Activated CD4-positive, alpha-beta T cell treated with anti-CD3 and anti-CD28 coated beads, Interleukin-2, amount 10 ng/mL, durations not matched to agents 7 days and 5 days (primary cell): Measurements from ENCODE around the gene TECTB. TPM values are rescaled to one million over a fixed set of nuclear protein-coding genes. Genes with fewer than 3 reads are reported as not detected.

Experiments
- CTCF ChIA-PET: fragments of 350-600 bp; sonication (Branson Sonifier 250); formaldehyde crosslinking; loops from one replicate; lab custom pipeline; 2021; ENCODE audit warnings: antibody characterized with exemption; lab: Charles Lee
- POLR2A ChIA-PET: fragments of 350-600 bp; sonication (Branson Sonifier 250); formaldehyde crosslinking; loops from one replicate; lab custom pipeline; 2021; ENCODE audit warnings: antibody characterized with exemption; lab: Charles Lee
- DNase-seq: peaks from one replicate; pipeline ENCODE4 v3.0.0-alpha.2; 2020
- H3K27ac Mint-ChIP-seq: one replicate; pipeline ENCODE4 v1.8.0; 2021; ENCODE audit warnings: mild to moderate bottlenecking, moderate library complexity, mixed read lengths
- H3K27me3 Mint-ChIP-seq: one replicate; pipeline ENCODE4 v1.8.0; 2021; ENCODE audit warnings: mixed read lengths
- H3K36me3 Mint-ChIP-seq: one replicate; pipeline ENCODE4 v1.8.0; 2021; ENCODE audit warnings: low read depth, mixed read lengths
- H3K4me1 Mint-ChIP-seq: one replicate; pipeline ENCODE4 v1.8.0; 2021; ENCODE audit warnings: mixed read lengths
- H3K4me3 Mint-ChIP-seq: one replicate; pipeline ENCODE4 v1.8.0; 2021; ENCODE audit warnings: mild to moderate bottlenecking, moderate library complexity, mixed read lengths
- H3K9me3 Mint-ChIP-seq: one replicate; pipeline ENCODE4 v1.8.0; 2021; ENCODE audit warnings: mixed read lengths
- total RNA-seq, 2 experiments: library from RNA; stranded (reverse); gene quantifications; one replicate each; pipeline ENCODE4 v1.2.3, GENCODE V29; 2021

Gene TECTB
- total RNA-seq, 2 experiments from 2014 or later: not detected

- POLR2A ChIA-PET: no interaction called here
- no peaks in the 10 kb centered on the region for H3K36me3 Mint-ChIP-seq
- peaks cover 22% of the 10 kb centered on the region for H3K27me3 Mint-ChIP-seq
- H3K4me3 Mint-ChIP-seq: no peak overlapping the region
- H3K27ac Mint-ChIP-seq: no peak overlapping the region
- CTCF ChIA-PET: no interaction called here
- no peaks in the 10 kb centered on the region for H3K4me1 Mint-ChIP-seq
- H3K9me3 Mint-ChIP-seq: no peaks in the 10 kb centered on the region
- no peak for DNase-seq
Observed at GRCh38 chr10:112302335-112302734, 19.1 kb downstream of the TECTB start.

GRCh38 chr10:112303528-112303927 is 20.3 kb downstream of the TECTB start:
- CTCF ChIA-PET: no interaction called here
- no peaks in the 10 kb centered on the region for H3K9me3 Mint-ChIP-seq
- no peak overlapping the region for H3K4me3 Mint-ChIP-seq
- peaks cover 22% of the 10 kb centered on the region for H3K27me3 Mint-ChIP-seq
- H3K36me3 Mint-ChIP-seq: no peaks in the 10 kb centered on the region
- no peak overlapping the region for H3K27ac Mint-ChIP-seq
- DNase-seq: no peak
- POLR2A ChIA-PET: no interaction called here
- H3K4me1 Mint-ChIP-seq: no peaks in the 10 kb centered on the region

GRCh38 chr10:112304267-112304859 is 21.2 kb downstream of the TECTB start:
- POLR2A ChIA-PET: no interaction called here
- DNase-seq: no peak
- no peak overlapping the region for H3K4me3 Mint-ChIP-seq
- H3K4me1 Mint-ChIP-seq: no peaks in the 10 kb centered on the region
- no peaks in the 10 kb centered on the region for H3K9me3 Mint-ChIP-seq
- no peaks in the 10 kb centered on the region for H3K36me3 Mint-ChIP-seq
- CTCF ChIA-PET: no interaction called here
- no peak overlapping the region for H3K27ac Mint-ChIP-seq
- peaks cover 19% of the 10 kb centered on the region for H3K27me3 Mint-ChIP-seq

- peaks cover 19% of the 10 kb centered on the region for H3K27me3 Mint-ChIP-seq
- CTCF ChIA-PET: interaction anchor here (0.6 to 0.7 kb wide), 2 partner anchors 57 to 1728 kb away, joined by 3 read pairs; no protein-coding TSS in a partner anchor
Observed at GRCh38 chr10:112307358-112308124, 24.3 kb downstream of the TECTB start.

GRCh38 chr10:112308125-112308502 is 24.9 kb downstream of the TECTB start:
- H3K9me3 Mint-ChIP-seq: no peaks in the 10 kb centered on the region
- CTCF ChIA-PET: interaction anchor here (0.6 to 0.7 kb wide), 2 partner anchors 56 to 1727 kb away, joined by 3 read pairs; no protein-coding TSS in a partner anchor
- POLR2A ChIA-PET: no interaction called here

More at GRCh38 chr10:112307358-112308124, 24.3 kb downstream of the TECTB start:
- Mint-ChIP-seq H3K36me3 (no peaks in the 10 kb centered on the region), H3K4me1 (no peaks in the 10 kb centered on the region), H3K4me3 (no peak overlapping the region), H3K9me3 (no peaks in the 10 kb centered on the region), H3K27ac (no peak overlapping the region)
- POLR2A ChIA-PET: no interaction called here
- DNase-seq: peak; percentile 24

GRCh38 chr10:112311481-112311880 is 28.3 kb downstream of the TECTB start:
- Mint-ChIP-seq H3K36me3 (no peaks in the 10 kb centered on the region), H3K27me3 (peaks cover 4% of the 10 kb centered on the region), H3K27ac (no peak overlapping the region), H3K4me1 (no peaks in the 10 kb centered on the region), H3K4me3 (no peak overlapping the region), H3K9me3 (no peaks in the 10 kb centered on the region)
- ChIA-PET CTCF (no interaction called here), POLR2A (no interaction called here)
- DNase-seq: no peak

More at GRCh38 chr10:112308125-112308502, 24.9 kb downstream of the TECTB start:
- Mint-ChIP-seq H3K36me3 (no peaks in the 10 kb centered on the region), H3K27me3 (peaks cover 17% of the 10 kb centered on the region), H3K4me1 (no peaks in the 10 kb centered on the region), H3K27ac (no peak overlapping the region), H3K4me3 (no peak overlapping the region)
- DNase-seq: no peak

GRCh38 chr10:112313234-112313633 is 30.0 kb downstream of the TECTB start:
- POLR2A ChIA-PET: no interaction called here
- Mint-ChIP-seq H3K4me1 (no peaks in the 10 kb centered on the region), H3K36me3 (no peaks in the 10 kb centered on the region)

GRCh38 chr10:112313911-112314310 is 30.7 kb downstream of the TECTB start:
- Mint-ChIP-seq H3K27me3 (peaks cover 12% of the 10 kb centered on the region), H3K36me3 (no peaks in the 10 kb centered on the region), H3K9me3 (no peaks in the 10 kb centered on the region), H3K4me3 (no peak overlapping the region), H3K4me1 (no peaks in the 10 kb centered on the region), H3K27ac (no peak overlapping the region)
- ChIA-PET CTCF (no interaction called here), POLR2A (no interaction called here)
- no peak for DNase-seq

More at GRCh38 chr10:112313234-112313633, 30.0 kb downstream of the TECTB start:
- H3K27me3 Mint-ChIP-seq: peaks cover 8% of the 10 kb centered on the region
- H3K9me3 Mint-ChIP-seq: no peaks in the 10 kb centered on the region
- H3K27ac Mint-ChIP-seq: no peak overlapping the region
- CTCF ChIA-PET: no interaction called here
- DNase-seq: no peak
- H3K4me3 Mint-ChIP-seq: no peak overlapping the region

- peak; percentile 80 for DNase-seq
- Mint-ChIP-seq H3K9me3 (no peaks in the 10 kb centered on the region), H3K4me3 (no peak overlapping the region), H3K27me3 (peaks cover 17% of the 10 kb centered on the region), H3K27ac (no peak overlapping the region), H3K4me1 (no peaks in the 10 kb centered on the region), H3K36me3 (no peaks in the 10 kb centered on the region)
- ChIA-PET CTCF (no interaction called here), POLR2A (no interaction called here)
Observed at GRCh38 chr10:112314822-112315474, 31.7 kb downstream of the TECTB start.

- Mint-ChIP-seq H3K27ac (no peak overlapping the region), H3K36me3 (no peaks in the 10 kb centered on the region), H3K9me3 (no peaks in the 10 kb centered on the region), H3K27me3 (peaks cover 3% of the 10 kb centered on the region), H3K4me1 (no peaks in the 10 kb centered on the region), H3K4me3 (no peak overlapping the region)
- no peak for DNase-seq
- ChIA-PET CTCF (no interaction called here), POLR2A (no interaction called here)
Observed at GRCh38 chr10:112327678-112328077, 44.5 kb downstream of the TECTB start.

GRCh38 chr10:112330162-112330561 is 47.0 kb downstream of the TECTB start:
- ChIA-PET POLR2A (no interaction called here), CTCF (no interaction called here)
- DNase-seq: no peak
- Mint-ChIP-seq H3K36me3 (no peaks in the 10 kb centered on the region), H3K9me3 (no peaks in the 10 kb centered on the region), H3K27ac (no peak overlapping the region), H3K27me3 (peaks cover 7% of the 10 kb centered on the region), H3K4me3 (no peak overlapping the region), H3K4me1 (no peaks in the 10 kb centered on the region)

- Mint-ChIP-seq H3K27me3 (peaks cover 10% of the 10 kb centered on the region), H3K36me3 (no peaks in the 10 kb centered on the region), H3K9me3 (no peaks in the 10 kb centered on the region), H3K4me1 (no peaks in the 10 kb centered on the region), H3K27ac (no peak overlapping the region), H3K4me3 (no peak overlapping the region)
- no peak for DNase-seq
- ChIA-PET POLR2A (no interaction called here), CTCF (no interaction called here)
Observed at GRCh38 chr10:112330607-112331160, 47.5 kb downstream of the TECTB start.

- CTCF ChIA-PET: no interaction called here
- no peaks in the 10 kb centered on the region for H3K4me1 Mint-ChIP-seq
- no peak for DNase-seq
- H3K36me3 Mint-ChIP-seq: no peaks in the 10 kb centered on the region
- no peak overlapping the region for H3K4me3 Mint-ChIP-seq
- no peaks in the 10 kb centered on the region for H3K9me3 Mint-ChIP-seq
- peaks cover 13% of the 10 kb centered on the region for H3K27me3 Mint-ChIP-seq
- H3K27ac Mint-ChIP-seq: no peak overlapping the region
- POLR2A ChIA-PET: no interaction called here
Observed at GRCh38 chr10:112332022-112332421, 48.8 kb downstream of the TECTB start.
